SK-N-MC (cell line): ENCODE data around the gene TMEM117.

Experiments used
- EZH2 ChIP-seq: fragments of 200-600 bp; sonication (generic); IDR thresholded peaks from one replicate; pipeline ENCODE4 v1.6.1; 2017; ENCODE audit warnings: antibody characterized with exemption
- FOXP2 ChIP-seq: optimal IDR thresholded peaks from 2 replicates; pipeline ENCODE3; 2011; ENCODE audit warnings: mild to moderate bottlenecking, moderate library complexity; ENCODE audit not compliant: insufficient read depth; ENCODE audit errors: extremely low read length, control extremely low read depth
- POLR2AphosphoS5 ChIP-seq: IDR thresholded peaks from 2 replicates; pipeline ENCODE4 v1.6.1; 2012; ENCODE audit warnings: mild to moderate bottlenecking, low read depth, low read length, borderline replicate concordance

- TF ChIP-seq EZH2 (no peak), POLR2AphosphoS5 (no peak), FOXP2 (no peak)
Measured at GRCh38 chr12:43878050-43878449, 42.2 kb downstream of the TMEM117 start.
